HUES64 (cell line): Measurements from ENCODE around the gene VPS4B.
"Not testable (repeated sequence)": the region's sequence is repeated elsewhere in the genome, so short reads cannot be mapped to it uniquely, and the experiment has no call there.

ENCODE experiments used
- H3K27ac ChIP-seq: 2 replicates; pipeline ENCODE4 v1.7.0; 2013; ENCODE audit warnings: low read depth, low read length, inconsistent platforms
- H3K27me3 ChIP-seq: 2 replicates; pipeline ENCODE4 v1.6.1; 2013; ENCODE audit warnings: mild to moderate bottlenecking, low read length; ENCODE audit not compliant: insufficient read depth
- H3K36me3 ChIP-seq: 2 replicates; pipeline ENCODE4 v1.6.1; 2013; ENCODE audit warnings: mild to moderate bottlenecking, low read length; ENCODE audit not compliant: insufficient read depth
- H3K4me1 ChIP-seq: 2 replicates; pipeline ENCODE4 v1.6.1; 2013; ENCODE audit warnings: mild to moderate bottlenecking, low read length, moderate library complexity; ENCODE audit not compliant: insufficient read depth
- H3K4me3 ChIP-seq: 2 replicates; pipeline ENCODE4 v1.5.1; 2013; ENCODE audit warnings: mild to moderate bottlenecking, low read length, moderate library complexity
- H3K9ac ChIP-seq: 2 replicates; pipeline ENCODE4 v1.6.1; 2013; ENCODE audit warnings: mild to moderate bottlenecking, low read depth, low read length
- H3K9me3 ChIP-seq: 2 replicates; pipeline ENCODE4 v1.6.1; 2013; ENCODE audit warnings: low read depth, low read length; ENCODE audit not compliant: insufficient read depth
- WGBS: fragments of 150-250, 120-280 bp; methylation state at CpG from one replicate; pipeline ENCODE4 v1.1.7; 2013; ENCODE audit warnings: missing lambda C conversion rate; 5-methylcytosine and 5-hydroxymethylcytosine counted together

VPS4B gene

GRCh38 chr18:63368611-63369010 is 53.7 kb downstream of the VPS4B start:
- 0 out of 2 replicates have a peak, but pooled peaks cover 6% of the 10 kb centered on the region for H3K9me3 ChIP-seq
- no peak overlapping the region for H3K27ac ChIP-seq
- peaks cover 3% of the 10 kb centered on the region; the same call in 1 of the 2 replicates for H3K36me3 ChIP-seq
- no peaks in the 10 kb centered on the region for H3K27me3 ChIP-seq
- WGBS, result 90% methylated on average over 3 of the region's 4 CpGs
- peaks cover 6% of the 10 kb centered on the region for H3K4me1 ChIP-seq
- H3K4me3 ChIP-seq, result peak overlapping the region; percentile 73; the same call in 1 of the 2 replicates
- H3K9ac ChIP-seq, result no peak overlapping the region

- peak within 1 kb of the TSS; percentile 85; the same call in 1 of the 2 replicates for H3K27ac ChIP-seq
- peaks cover 12% of the 10 kb centered on the region for H3K36me3 ChIP-seq
- 0 out of 2 replicates have a peak, but pooled peaks cover 6% of the 10 kb centered on the region for H3K9me3 ChIP-seq
- under 1% methylated on average over 90 of the region's 90 CpGs for WGBS
- no peaks in the 10 kb centered on the region for H3K27me3 ChIP-seq
- H3K9ac ChIP-seq, result peak within 1 kb of the TSS; percentile 84
- peak within 1 kb of the TSS; percentile 73 for H3K4me3 ChIP-seq
- peaks cover 6% of the 10 kb centered on the region for H3K4me1 ChIP-seq
Observed at GRCh38 chr18:63367053-63367953, 55.0 kb downstream of the VPS4B start, which contains the start of gene KDSR. TSS of gene KDSR (minus strand) at chr18:63367206. CDS start at chr18:63367118, 88 bp downstream.

- H3K9me3 ChIP-seq, result 0 out of 2 replicates have a peak, but pooled peaks cover 6% of the 10 kb centered on the region
- peak overlapping the region; percentile 85; the same call in 1 of the 2 replicates for H3K27ac ChIP-seq
- H3K36me3 ChIP-seq, result peaks cover 19% of the 10 kb centered on the region
- WGBS, result under 1% methylated on average over 65 of the region's 65 CpGs
- H3K4me3 ChIP-seq, result peak overlapping the region; percentile 73
- H3K27me3 ChIP-seq, result no peaks in the 10 kb centered on the region
- peaks cover 6% of the 10 kb centered on the region for H3K4me1 ChIP-seq
- peak overlapping the region; percentile 84 for H3K9ac ChIP-seq
Observed at GRCh38 chr18:63366213-63367052, 55.8 kb downstream of the VPS4B start.

GRCh38 chr18:63365876-63366212 is 56.4 kb downstream of the VPS4B start:
- H3K36me3 ChIP-seq, result peaks cover 24% of the 10 kb centered on the region
- H3K9ac ChIP-seq, result peak overlapping the region; percentile 84
- 4% methylated on average over 12 of the region's 12 CpGs for WGBS
- H3K27ac ChIP-seq, result peak overlapping the region; percentile 0; the same call in 1 of the 2 replicates
- H3K27me3 ChIP-seq, result no peaks in the 10 kb centered on the region
- peaks cover 6% of the 10 kb centered on the region for H3K4me1 ChIP-seq
- 0 out of 2 replicates have a peak, but pooled peaks cover 6% of the 10 kb centered on the region for H3K9me3 ChIP-seq
- H3K4me3 ChIP-seq, result peak overlapping the region; percentile 73

GRCh38 chr18:63363951-63364350 is 58.3 kb downstream of the VPS4B start:
- no peaks in the 10 kb centered on the region for H3K27me3 ChIP-seq
- H3K36me3 ChIP-seq, result peaks cover 41% of the 10 kb centered on the region
- peaks cover 6% of the 10 kb centered on the region for H3K4me1 ChIP-seq
- H3K4me3 ChIP-seq, result no peak overlapping the region
- WGBS, result 86% methylated on average over 2 of the region's 2 CpGs
- H3K9ac ChIP-seq, result no peak overlapping the region
- H3K27ac ChIP-seq, result no peak overlapping the region
- 0 out of 2 replicates have a peak, but pooled peaks cover under 1% of the 10 kb centered on the region for H3K9me3 ChIP-seq

- H3K4me3 ChIP-seq, H3K9me3 ChIP-seq, H3K4me1 ChIP-seq, H3K27me3 ChIP-seq, H3K9ac ChIP-seq, H3K27ac ChIP-seq: not testable (repeated sequence)
- H3K36me3 ChIP-seq, result peaks cover 45% of the 10 kb centered on the region
- no CpG with 5 or more reads among the region's 2 CpGs for WGBS
Observed at GRCh38 chr18:63363420-63363819, 58.9 kb downstream of the VPS4B start.

GRCh38 chr18:63356272-63356896 is 65.9 kb downstream of the VPS4B start:
- Histone ChIP-seq H3K4me1 (no peaks in the 10 kb centered on the region), H3K36me3 (peaks cover 87% of the 10 kb centered on the region), H3K4me3 (no peak overlapping the region), H3K9me3 (no peaks in the 10 kb centered on the region), H3K9ac (no peak overlapping the region), H3K27me3 (no peaks in the 10 kb centered on the region), H3K27ac (no peak overlapping the region)
- WGBS, result 100% methylated on average over 6 of the region's 7 CpGs

- 50% methylated on average over 2 of the region's 2 CpGs for WGBS
- no peak overlapping the region for H3K9ac ChIP-seq
- H3K9me3 ChIP-seq, result no peaks in the 10 kb centered on the region
- H3K4me1 ChIP-seq, result no peaks in the 10 kb centered on the region
- H3K27ac ChIP-seq, result no peak overlapping the region
- no peak overlapping the region for H3K4me3 ChIP-seq
- no peaks in the 10 kb centered on the region for H3K27me3 ChIP-seq
- peaks cover 93% of the 10 kb centered on the region for H3K36me3 ChIP-seq
Observed at GRCh38 chr18:63350230-63350629, 72.0 kb downstream of the VPS4B start.

- Histone ChIP-seq H3K36me3 (peaks cover 93% of the 10 kb centered on the region), H3K9me3 (no peaks in the 10 kb centered on the region), H3K4me3 (no peak overlapping the region), H3K27ac (no peak overlapping the region), H3K27me3 (no peaks in the 10 kb centered on the region), H3K4me1 (no peaks in the 10 kb centered on the region), H3K9ac (no peak overlapping the region)
- 96% methylated on average over 7 of the region's 7 CpGs for WGBS
Observed at GRCh38 chr18:63348508-63349136, 73.7 kb downstream of the VPS4B start.

GRCh38 chr18:63346480-63347183 is 75.6 kb downstream of the VPS4B start:
- peaks cover 93% of the 10 kb centered on the region for H3K36me3 ChIP-seq
- WGBS, result 95% methylated on average over 7 of the region's 7 CpGs

More at GRCh38 chr18:63346480-63347183, 75.6 kb downstream of the VPS4B start:
- H3K4me3 ChIP-seq, result no peak overlapping the region
- no peaks in the 10 kb centered on the region for H3K27me3 ChIP-seq
- H3K4me1 ChIP-seq, result no peaks in the 10 kb centered on the region
- H3K9ac ChIP-seq, result no peak overlapping the region
- H3K9me3 ChIP-seq, result no peaks in the 10 kb centered on the region
- H3K27ac ChIP-seq, result no peak overlapping the region
